Esophagus (tissue), 2 donors: ENCODE measurements around the gene OR5D18. TPM values are rescaled to one million over a fixed set of nuclear protein-coding genes. Genes with fewer than 3 reads are reported as not detected.

Source experiments
- H3K27ac ChIP-seq, 2 donors: one replicate each; pipeline ENCODE4 v1.5.1; 2013; ENCODE audit warnings: low read depth in 2 of 2, mild to moderate bottlenecking in 2 of 2, inconsistent platforms in 1 of 2, low read length in 1 of 2, moderate library complexity in 1 of 2
- H3K27me3 ChIP-seq, 2 donors: one replicate each; pipeline ENCODE4 v1.6.1; 2013; ENCODE audit warnings: low read length in 2 of 2, control low read depth in 1 of 2, mild to moderate bottlenecking in 1 of 2; ENCODE audit not compliant: insufficient read depth in 2 of 2, control insufficient read depth in 1 of 2
- H3K36me3 ChIP-seq, 2 donors: one replicate each; pipeline ENCODE4 v1.6.1; 2013; ENCODE audit warnings: low read length in 1 of 2; ENCODE audit not compliant: control insufficient read depth in 2 of 2, insufficient read depth in 2 of 2
- H3K4me1 ChIP-seq, 2 donors: one replicate each; pipeline ENCODE4 v1.6.1; 2013; ENCODE audit warnings: low read length in 1 of 2; ENCODE audit not compliant: control insufficient read depth in 2 of 2, insufficient read depth in 2 of 2
- H3K4me3 ChIP-seq, 2 donors: one replicate each; pipeline ENCODE4 v1.5.1; 2013; ENCODE audit warnings: low read length in 2 of 2, mild to moderate bottlenecking in 2 of 2, low read depth in 1 of 2, moderate library complexity in 1 of 2
- H3K9me3 ChIP-seq, 2 donors: one replicate each; pipeline ENCODE4 v1.6.1; 2013; ENCODE audit warnings: mild to moderate bottlenecking in 2 of 2, low read depth in 1 of 2, low read length in 1 of 2, moderate library complexity in 1 of 2; ENCODE audit not compliant: control insufficient read depth in 2 of 2, insufficient read depth in 1 of 2
- WGBS, 2 donors: extraction: QIAGEN DNeasy Blood & Tissue Kit; methylation state at CpG; one replicate each; pipeline ENCODE4 v1.1.7; 2013; 5-methylcytosine and 5-hydroxymethylcytosine counted together
- polyA plus RNA-seq, 2 donors: library from polyadenylated mRNA; stranded (reverse); fragments of 200-250 nt; gene quantifications; one replicate each; pipeline ENCODE4 v1.2.3, GENCODE V29; 2013
- donor health status: healthy with polysubstance abuse.
- donor health status: Bipolar disorder and iron deficiency.

The OR5D18 gene
- polyA plus RNA-seq = not detected

- H3K9me3 ChIP-seq = peaks cover 0 to 3% of the 10 kb centered on the region in 2 donors
- 82 to 85% methylated on average over 5 of the region's 5 CpGs for WGBS, 2 donors
- no peak within 1 kb of the TSS for H3K27ac ChIP-seq
- no peaks in the 10 kb centered on the region for H3K4me1 ChIP-seq
- no peaks in the 10 kb centered on the region for H3K36me3 ChIP-seq
- H3K27me3 ChIP-seq = no peaks in the 10 kb centered on the region
- H3K4me3 ChIP-seq = no peak within 1 kb of the TSS
Observed at GRCh38 chr11:55819330-55819729, at the start of gene OR5D18. Gene OR5D18, plus strand, starts transcription at chr11:55819630. Its CDS starts 0 bp downstream, at chr11:55819630.

GRCh38 chr11:55773138-55773537 lies 46.3 kb upstream of the OR5D18 start, which contains the start of gene OR5D13:
Gene OR5D13, plus strand, starts transcription at chr11:55773438. Its CDS starts 0 bp downstream, at chr11:55773438.
- H3K4me1 ChIP-seq = no peaks in the 10 kb centered on the region
- no peaks in the 10 kb centered on the region for H3K27me3 ChIP-seq
- H3K36me3 ChIP-seq = no peaks in the 10 kb centered on the region
- H3K27ac ChIP-seq = no peak within 1 kb of the TSS
- H3K9me3 ChIP-seq = no peaks in the 10 kb centered on the region
- no peak within 1 kb of the TSS for H3K4me3 ChIP-seq

- Histone ChIP-seq H3K9me3 (peaks cover 0 to 7% of the 10 kb centered on the region in 2 donors), H3K36me3 (no peaks in the 10 kb centered on the region), H3K27ac (no peak overlapping the region), H3K4me1 (no peaks in the 10 kb centered on the region), H3K4me3 (no peak overlapping the region), H3K27me3 (no peaks in the 10 kb centered on the region)
- 80 to 89% methylated on average over 1 of the region's 1 CpG for WGBS, 2 donors
Observed at GRCh38 chr11:55791606-55792005, 27.8 kb upstream of the OR5D18 start.

- no peaks in the 10 kb centered on the region for H3K27me3 ChIP-seq
- no peak overlapping the region for H3K27ac ChIP-seq
- H3K4me3 ChIP-seq = no peak overlapping the region
- no peaks in the 10 kb centered on the region for H3K36me3 ChIP-seq
- 40 to 61% methylated on average over 2 of the region's 2 CpGs for WGBS, 2 donors
- no peaks in the 10 kb centered on the region for H3K4me1 ChIP-seq
- peaks cover 0 to 4% of the 10 kb centered on the region in 2 donors for H3K9me3 ChIP-seq
Observed at GRCh38 chr11:55793321-55793720, 26.1 kb upstream of the OR5D18 start.

- Histone ChIP-seq H3K27me3 (no peaks in the 10 kb centered on the region), H3K27ac (no peak within 1 kb of the TSS), H3K36me3 (no peaks in the 10 kb centered on the region), H3K4me3 (no peak within 1 kb of the TSS), H3K9me3 (peaks cover 0 to 4% of the 10 kb centered on the region in 2 donors), H3K4me1 (no peaks in the 10 kb centered on the region)
Observed at GRCh38 chr11:55795256-55795655, 24.2 kb upstream of the OR5D18 start, which contains the start of gene OR5D14. Gene OR5D14, plus strand, starts transcription at chr11:55795556. Its CDS starts 0 bp downstream, at chr11:55795556.

GRCh38 chr11:55806248-55806647 lies 13.2 kb upstream of the OR5D18 start:
- H3K9me3 ChIP-seq = peaks cover 4 to 7% of the 10 kb centered on the region in 2 donors
- no peaks in the 10 kb centered on the region for H3K4me1 ChIP-seq
- no peaks in the 10 kb centered on the region for H3K36me3 ChIP-seq
- 90 to 96% methylated on average over 1 of the region's 1 CpG for WGBS, 2 donors
- H3K27ac ChIP-seq = no peak overlapping the region
- no peaks in the 10 kb centered on the region for H3K27me3 ChIP-seq
- H3K4me3 ChIP-seq = no peak overlapping the region

- no peaks in the 10 kb centered on the region for H3K27me3 ChIP-seq
- peaks cover 2 to 3% of the 10 kb centered on the region in 2 donors for H3K9me3 ChIP-seq
- H3K4me1 ChIP-seq = no peaks in the 10 kb centered on the region
- no peak within 1 kb of the TSS for H3K4me3 ChIP-seq
- H3K27ac ChIP-seq = no peak within 1 kb of the TSS
- no peaks in the 10 kb centered on the region for H3K36me3 ChIP-seq
- WGBS, 2 donors = 75 to 88% methylated on average over 1 of the region's 1 CpG
Observed at GRCh38 chr11:55811067-55811466, 8.4 kb upstream of the OR5D18 start, which contains the start of gene OR5L1. Gene OR5L1, plus strand, starts transcription at chr11:55811367. Its CDS starts 100 bp downstream, at chr11:55811467.

- Histone ChIP-seq H3K36me3 (no peaks in the 10 kb centered on the region), H3K9me3 (peaks cover 0 to 10% of the 10 kb centered on the region in 2 donors), H3K4me3 (no peak within 1 kb of the TSS), H3K27ac (no peak within 1 kb of the TSS), H3K4me1 (no peaks in the 10 kb centered on the region), H3K27me3 (no peaks in the 10 kb centered on the region)
Observed at GRCh38 chr11:55826919-55827318, 7.5 kb downstream of the OR5D18 start, which contains the start of gene OR5L2. Gene OR5L2, plus strand, starts transcription at chr11:55827219. Its CDS starts 0 bp downstream, at chr11:55827219.

GRCh38 chr11:55838452-55838851 lies 19.0 kb downstream of the OR5D18 start, which contains the start of gene OR5D16:
Gene OR5D16, plus strand, starts transcription at chr11:55838752. Its CDS starts 0 bp downstream, at chr11:55838752.
- Histone ChIP-seq H3K27me3 (no peaks in the 10 kb centered on the region), H3K9me3 (no peaks in the 10 kb centered on the region), H3K36me3 (no peaks in the 10 kb centered on the region), H3K4me3 (no peak within 1 kb of the TSS), H3K4me1 (no peaks in the 10 kb centered on the region), H3K27ac (no peak within 1 kb of the TSS)
- WGBS, 2 donors = 24 to 44% methylated on average over 3 of the region's 3 CpGs

- Histone ChIP-seq H3K36me3 (no peaks in the 10 kb centered on the region), H3K9me3 (no peaks in the 10 kb centered on the region), H3K27ac (no peak overlapping the region), H3K4me3 (no peak overlapping the region), H3K27me3 (no peaks in the 10 kb centered on the region), H3K4me1 (no peaks in the 10 kb centered on the region)
- WGBS, 2 donors = 34 to 38% methylated on average over 2 of the region's 2 CpGs
Observed at GRCh38 chr11:55847453-55847852, 28.0 kb downstream of the OR5D18 start.
